ENCODE data around the gene FGFRL1.

DNA sequence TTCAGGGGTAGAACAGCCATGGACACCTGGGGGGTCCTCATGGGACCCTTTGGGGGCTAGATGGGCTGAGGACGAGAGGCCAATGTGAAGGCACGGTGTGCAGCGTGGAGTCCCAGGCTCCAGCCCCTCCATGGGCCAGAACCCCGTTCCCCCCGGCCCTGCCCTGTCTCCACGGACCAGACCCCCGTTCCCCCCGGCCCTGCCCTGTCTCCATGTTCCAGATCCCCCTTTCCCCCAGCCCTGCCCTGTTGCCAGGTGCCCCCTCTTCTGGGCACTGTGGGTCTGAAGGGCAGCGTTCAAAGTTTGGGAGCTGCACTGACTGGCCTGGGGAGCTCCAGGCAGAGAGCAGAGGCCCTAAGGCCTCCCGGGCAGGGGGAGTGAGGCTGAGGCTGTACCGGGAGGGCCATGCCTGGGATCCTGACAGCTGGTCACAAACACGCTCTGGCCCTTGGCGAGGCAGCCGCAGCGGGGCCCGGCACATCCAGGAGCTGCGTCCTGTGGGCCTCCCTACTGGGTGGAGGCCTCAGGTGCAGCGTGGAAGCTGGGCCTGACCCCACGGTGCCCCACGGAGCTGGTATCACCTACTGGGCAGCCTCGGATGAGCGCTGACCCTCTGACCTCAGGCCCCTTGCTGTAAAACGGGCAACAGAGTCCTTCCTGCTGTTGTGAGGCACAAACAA, 46.9 kb upstream of the FGFRL1 start:
- TF ChIP-seq, protein P1, sequence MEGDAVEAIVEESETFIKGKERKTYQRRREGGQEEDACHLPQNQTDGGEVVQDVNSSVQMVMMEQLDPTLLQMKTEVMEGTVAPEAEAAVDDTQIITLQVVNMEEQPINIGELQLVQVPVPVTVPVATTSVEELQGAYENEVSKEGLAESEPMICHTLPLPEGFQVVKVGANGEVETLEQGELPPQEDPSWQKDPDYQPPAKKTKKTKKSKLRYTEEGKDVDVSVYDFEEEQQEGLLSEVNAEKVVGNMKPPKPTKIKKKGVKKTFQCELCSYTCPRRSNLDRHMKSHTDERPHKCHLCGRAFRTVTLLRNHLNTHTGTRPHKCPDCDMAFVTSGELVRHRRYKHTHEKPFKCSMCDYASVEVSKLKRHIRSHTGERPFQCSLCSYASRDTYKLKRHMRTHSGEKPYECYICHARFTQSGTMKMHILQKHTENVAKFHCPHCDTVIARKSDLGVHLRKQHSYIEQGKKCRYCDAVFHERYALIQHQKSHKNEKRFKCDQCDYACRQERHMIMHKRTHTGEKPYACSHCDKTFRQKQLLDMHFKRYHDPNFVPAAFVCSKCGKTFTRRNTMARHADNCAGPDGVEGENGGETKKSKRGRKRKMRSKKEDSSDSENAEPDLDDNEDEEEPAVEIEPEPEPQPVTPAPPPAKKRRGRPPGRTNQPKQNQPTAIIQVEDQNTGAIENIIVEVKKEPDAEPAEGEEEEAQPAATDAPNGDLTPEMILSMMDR (CRISPR knock-in tag; IDR thresholded peaks at IDR 0.05): no peak
- TF ChIP-seq PAX8 (CRISPR knock-in tag; IDR thresholded peaks at IDR 0.05; ENCODE audit: borderline replicate concordance) (no peak), KMT2B (CRISPR knock-in tag; IDR thresholded peaks at IDR 0.05) (no peak), ETV6 (CRISPR knock-in tag; conservative IDR thresholded peaks at IDR 0.05) (no peak), CBX5 (CRISPR knock-in tag; IDR thresholded peaks at IDR 0.05; ENCODE audit: borderline replicate concordance) (no peak), MEIS1 (CRISPR knock-in tag; IDR thresholded peaks at IDR 0.05; ENCODE audit: borderline replicate concordance) (no peak), EP300 (IDR thresholded peaks at IDR 0.05; ENCODE audit: low read depth in 2 of 2, low read length in 2 of 2) (no peak), EP300 (CRISPR knock-in tag; IDR thresholded peaks at IDR 0.05; ENCODE audit: borderline replicate concordance) (no peak), SMC3 (IDR thresholded peaks at IDR 0.05; ENCODE audit: low read length) (no peak), NCOA5 (CRISPR knock-in tag; IDR thresholded peaks at IDR 0.05) (no peak)
- TF ChIP-seq, protein P2, sequence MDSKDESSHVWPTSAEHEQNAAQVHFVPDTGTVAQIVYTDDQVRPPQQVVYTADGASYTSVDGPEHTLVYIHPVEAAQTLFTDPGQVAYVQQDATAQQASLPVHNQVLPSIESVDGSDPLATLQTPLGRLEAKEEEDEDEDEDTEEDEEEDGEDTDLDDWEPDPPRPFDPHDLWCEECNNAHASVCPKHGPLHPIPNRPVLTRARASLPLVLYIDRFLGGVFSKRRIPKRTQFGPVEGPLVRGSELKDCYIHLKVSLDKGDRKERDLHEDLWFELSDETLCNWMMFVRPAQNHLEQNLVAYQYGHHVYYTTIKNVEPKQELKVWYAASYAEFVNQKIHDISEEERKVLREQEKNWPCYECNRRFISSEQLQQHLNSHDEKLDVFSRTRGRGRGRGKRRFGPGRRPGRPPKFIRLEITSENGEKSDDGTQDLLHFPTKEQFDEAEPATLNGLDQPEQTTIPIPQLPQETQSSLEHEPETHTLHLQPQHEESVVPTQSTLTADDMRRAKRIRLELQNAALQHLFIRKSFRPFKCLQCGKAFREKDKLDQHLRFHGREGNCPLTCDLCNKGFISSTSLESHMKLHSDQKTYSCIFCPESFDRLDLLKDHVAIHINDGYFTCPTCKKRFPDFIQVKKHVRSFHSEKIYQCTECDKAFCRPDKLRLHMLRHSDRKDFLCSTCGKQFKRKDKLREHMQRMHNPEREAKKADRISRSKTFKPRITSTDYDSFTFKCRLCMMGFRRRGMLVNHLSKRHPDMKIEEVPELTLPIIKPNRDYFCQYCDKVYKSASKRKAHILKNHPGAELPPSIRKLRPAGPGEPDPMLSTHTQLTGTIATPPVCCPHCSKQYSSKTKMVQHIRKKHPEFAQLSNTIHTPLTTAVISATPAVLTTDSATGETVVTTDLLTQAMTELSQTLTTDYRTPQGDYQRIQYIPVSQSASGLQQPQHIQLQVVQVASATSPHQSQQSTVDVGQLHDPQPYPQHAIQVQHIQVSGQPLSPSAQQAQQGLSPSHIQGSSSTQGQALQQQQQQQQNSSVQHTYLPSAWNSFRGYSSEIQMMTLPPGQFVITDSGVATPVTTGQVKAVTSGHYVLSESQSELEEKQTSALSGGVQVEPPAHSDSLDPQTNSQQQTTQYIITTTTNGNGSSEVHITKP (CRISPR knock-in tag; IDR thresholded peaks at IDR 0.05; ENCODE audit: low read depth): no peak
- TF ChIP-seq, protein P3, sequence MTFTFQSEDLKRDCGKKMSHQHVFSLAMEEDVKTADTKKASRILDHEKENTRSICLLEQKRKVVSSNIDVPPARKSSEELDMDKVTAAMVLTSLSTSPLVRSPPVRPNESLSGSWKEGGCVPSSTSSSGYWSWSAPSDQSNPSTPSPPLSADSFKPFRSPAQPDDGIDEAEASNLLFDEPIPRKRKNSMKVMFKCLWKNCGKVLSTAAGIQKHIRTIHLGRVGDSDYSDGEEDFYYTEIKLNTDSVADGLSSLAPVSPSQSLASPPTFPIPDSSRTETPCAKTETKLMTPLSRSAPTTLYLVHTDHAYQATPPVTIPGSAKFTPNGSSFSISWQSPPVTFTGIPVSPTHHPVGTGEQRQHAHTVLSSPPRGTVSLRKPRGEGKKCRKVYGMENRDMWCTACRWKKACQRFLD (CRISPR knock-in tag; IDR thresholded peaks at IDR 0.05; ENCODE audit: borderline replicate concordance): no peak

Data from HepG2 (cell line).